ENCODE data around the gene IFT22.
"Not testable (repeated sequence)": the region's sequence is repeated elsewhere in the genome, so short reads cannot be mapped to it uniquely, and the experiment has no call there.

Gene IFT22

DNA sequence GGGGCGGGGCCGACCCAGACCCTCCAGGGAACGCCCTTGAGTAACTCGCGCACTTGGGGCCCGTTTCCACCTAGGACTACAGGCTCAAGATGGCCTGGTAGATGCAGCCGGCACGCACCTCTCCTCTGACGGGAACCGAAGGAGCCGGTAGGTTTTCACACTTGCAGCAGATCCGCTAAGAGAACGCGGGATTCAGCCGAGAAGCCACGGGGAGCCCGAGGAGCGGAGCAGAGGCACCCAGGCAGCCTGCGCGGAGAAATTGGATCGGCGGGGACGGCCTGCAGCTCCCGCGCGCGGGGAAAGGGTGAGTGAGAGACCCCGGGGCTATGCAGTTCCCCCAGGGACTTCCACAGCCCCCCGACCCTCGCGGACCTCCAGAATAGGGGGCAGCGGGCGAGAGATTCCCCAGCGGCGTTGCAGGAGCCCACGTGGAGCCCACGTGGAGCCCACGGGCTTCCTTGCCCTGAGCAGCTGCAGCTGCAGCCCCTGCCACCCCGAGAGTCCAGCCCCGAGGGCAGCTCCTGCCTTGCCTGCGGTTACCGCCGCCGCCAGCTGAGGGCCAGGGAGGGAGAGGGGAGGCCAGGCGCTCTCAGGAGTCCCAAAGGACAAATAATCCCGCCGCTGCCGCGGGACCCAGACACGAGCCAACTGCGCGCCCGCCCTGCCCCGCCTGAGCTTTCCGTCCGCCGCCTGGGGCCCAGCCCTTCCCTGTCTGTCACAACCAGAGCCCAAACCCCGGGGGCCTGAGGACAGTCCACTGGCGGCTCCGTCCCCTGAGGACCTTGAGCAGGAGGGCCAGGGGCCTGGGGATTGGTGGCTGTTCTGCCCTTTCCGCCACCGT lies 13.1 kb downstream of the IFT22 start:
- DNase-seq = peak; percentile 43

GRCh38 chr7:101306307-101306706 lies 15.3 kb downstream of the IFT22 start:
- no peak for DNase-seq

- DNase-seq = no peak
Measured at GRCh38 chr7:101303102-101303701, 18.4 kb downstream of the IFT22 start.

DNA sequence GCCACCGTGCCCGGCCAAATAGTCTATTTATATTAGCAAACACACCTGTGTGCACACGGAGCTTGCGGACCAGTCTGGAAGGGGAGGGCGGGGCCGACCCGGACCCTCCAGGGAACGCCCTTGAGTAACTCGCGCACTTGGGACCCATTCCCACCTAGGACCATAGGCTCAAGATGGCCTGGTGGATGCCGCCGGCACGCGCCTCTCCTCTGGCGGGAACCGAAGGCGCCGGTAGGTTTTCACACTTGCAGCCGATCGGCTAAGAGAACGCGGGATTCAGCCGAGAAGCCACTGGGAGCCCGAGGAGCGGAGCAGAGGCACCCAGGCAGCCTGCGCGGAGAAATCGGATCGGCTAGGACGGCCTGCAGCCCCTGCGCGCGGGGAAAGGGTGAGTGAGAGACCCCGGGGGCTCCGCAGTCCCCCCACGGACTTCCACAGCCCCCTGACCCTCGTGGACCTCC lies 18.9 kb downstream of the IFT22 start:
- no peak for DNase-seq

- no peak for DNase-seq
Measured at GRCh38 chr7:101300465-101301376, 20.9 kb downstream of the IFT22 start.

- DNase-seq = no peak
Measured at GRCh38 chr7:101299511-101300464, 21.8 kb downstream of the IFT22 start.

GRCh38 chr7:101294832-101295121 lies 26.8 kb downstream of the IFT22 start:
- no peak for DNase-seq

GRCh38 chr7:101294039-101294831 lies 27.4 kb downstream of the IFT22 start:
- DNase-seq = no peak

DNA sequence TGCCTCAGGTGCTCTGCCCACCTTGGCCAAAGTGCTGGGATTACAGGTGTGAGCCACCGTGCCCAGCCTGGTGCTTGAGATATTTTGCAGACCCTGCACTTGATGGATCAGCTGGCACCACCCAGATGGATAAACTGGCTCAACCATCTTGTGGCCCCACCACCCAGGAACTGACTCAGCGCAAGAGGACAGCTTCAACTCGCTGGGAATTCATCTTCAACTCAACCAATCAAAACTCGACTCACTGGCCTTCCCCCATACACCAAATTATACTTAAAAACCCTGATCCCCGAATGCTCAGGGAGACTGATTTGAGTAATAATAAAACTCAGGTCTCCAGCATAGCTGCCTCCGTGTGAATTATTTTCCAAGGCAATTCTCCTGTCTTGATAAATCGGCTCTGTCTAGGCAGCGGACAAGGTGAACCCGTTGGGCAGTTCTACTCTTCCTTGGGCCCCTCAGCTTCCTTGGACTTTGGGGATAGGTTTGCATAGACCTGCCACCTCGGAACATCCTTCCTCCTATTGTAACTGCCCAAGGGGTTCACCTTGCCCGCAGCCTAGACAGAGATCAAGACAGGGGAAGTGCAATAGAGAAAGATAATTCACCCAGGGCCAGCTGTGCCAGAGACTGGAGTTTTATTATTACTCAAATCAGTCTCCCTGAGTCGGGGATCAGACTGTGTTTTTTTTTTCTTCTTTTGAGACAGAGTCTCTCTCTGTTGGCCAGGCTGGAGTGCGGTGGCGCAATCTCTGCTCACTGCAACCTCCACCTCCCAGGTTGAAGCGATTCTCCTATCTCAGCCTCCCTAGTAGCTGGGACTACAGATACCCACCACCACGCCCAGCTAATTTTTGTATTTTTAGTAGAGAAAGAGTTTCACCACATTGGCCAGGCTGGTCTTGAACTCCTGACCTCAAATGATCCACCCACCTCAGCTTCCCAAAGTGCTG lies 28.3 kb downstream of the IFT22 start:
- not testable (repeated sequence) for DNase-seq

GRCh38 chr7:101292566-101292965 lies 29.0 kb downstream of the IFT22 start:
- not testable (repeated sequence) for DNase-seq

- DNase-seq = peak; percentile 65
Measured at GRCh38 chr7:101290186-101291037, 31.2 kb downstream of the IFT22 start.

DNA sequence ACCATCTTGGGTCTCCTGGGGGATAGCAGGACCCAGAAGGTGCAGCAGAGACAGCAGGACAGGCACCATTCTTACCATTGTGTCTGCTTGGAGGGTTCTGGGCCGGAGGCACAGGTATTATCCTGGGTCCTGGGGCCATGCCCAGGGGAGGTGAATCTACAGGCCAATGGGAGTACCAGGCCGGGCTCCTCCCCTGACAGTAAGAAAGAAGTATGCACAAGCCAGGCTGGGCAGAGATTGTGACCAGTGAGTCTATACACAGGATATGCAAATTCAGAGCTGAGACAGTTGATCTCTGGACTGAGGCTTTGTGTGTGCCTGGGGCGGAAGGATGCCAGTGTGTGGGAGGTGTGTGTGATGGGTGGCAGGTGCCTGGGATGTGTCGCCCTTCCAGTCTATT lies 31.9 kb downstream of the IFT22 start:
- DNase-seq = not testable (repeated sequence)

GRCh38 chr7:101288439-101288838 lies 33.2 kb downstream of the IFT22 start:
- DNase-seq = no peak

- DNase-seq = no peak
Measured at GRCh38 chr7:101287032-101287431, 34.6 kb downstream of the IFT22 start.

DNA sequence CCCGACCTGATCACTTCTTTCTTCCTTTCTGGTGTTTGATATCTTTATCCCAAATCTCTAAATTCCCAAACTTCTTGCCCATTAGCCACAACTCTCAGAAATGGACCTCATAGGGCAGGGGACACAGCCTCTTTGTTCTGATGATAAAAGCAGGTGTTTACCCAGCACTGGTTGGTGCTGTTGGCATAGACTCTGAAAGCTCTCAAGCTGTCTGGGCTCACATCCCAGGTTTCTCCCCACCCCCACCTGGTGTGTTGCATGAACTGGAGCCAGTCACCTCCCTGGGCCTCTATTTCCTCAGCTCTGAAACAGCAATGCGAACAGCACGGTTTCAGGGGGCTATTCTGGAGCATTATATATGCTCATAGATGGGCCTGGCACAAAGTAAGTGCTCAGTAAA lies 35.7 kb downstream of the IFT22 start:
- DNase-seq = not testable (repeated sequence)

- no peak for DNase-seq
Measured at GRCh38 chr7:101285171-101285570, 36.4 kb downstream of the IFT22 start.

DNA sequence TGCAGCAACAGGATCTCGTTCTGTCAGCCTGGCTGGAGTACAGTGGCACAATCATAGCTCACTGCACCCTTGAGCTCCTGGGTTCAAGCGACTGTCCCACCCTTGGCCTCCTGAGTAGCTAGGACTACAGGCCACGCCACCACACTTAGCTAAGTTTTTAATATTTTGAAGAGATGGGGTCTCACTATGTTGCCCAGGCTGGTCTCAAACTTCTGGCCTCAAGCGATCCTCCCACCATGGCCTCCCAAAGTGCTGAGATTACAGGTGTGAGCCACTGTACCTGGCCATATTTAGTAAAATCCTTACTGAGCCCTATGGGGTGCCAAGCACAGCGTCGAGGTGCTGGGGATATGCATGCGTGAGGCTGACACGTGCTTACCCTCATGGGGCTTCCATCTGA lies 40.7 kb downstream of the IFT22 start:
- not testable (repeated sequence) for DNase-seq

GRCh38 chr7:101278461-101279292 lies 42.9 kb downstream of the IFT22 start:
- no peak for DNase-seq
